Measurements from ENCODE around the gene SLC6A19. TPM values are rescaled to one million over a fixed set of nuclear protein-coding genes. Genes with fewer than 3 reads are reported as not detected.

The SLC6A19 gene
- total and polyA plus RNA-seq, 10 of the 15 experiments (the other 5 are each of a cell fraction or from before 2014, with no cell fraction given) = 0.01 to 0.03 TPM; not detected in 8

GRCh38 chr5:1172007-1172581 lies 29.3 kb upstream of the SLC6A19 start (continued):
- TF ChIP-seq MEF2A (IDR thresholded peaks at IDR 0.05; ENCODE audit: insufficient read depth, low read depth, low read length) (no peak), ZBTB11 (CRISPR knock-in tag; IDR thresholded peaks at IDR 0.05) (no peak), POLR2AphosphoS5 (IDR thresholded peaks at IDR 0.05; ENCODE audit: low read length) (no peak), ASH2L (IDR thresholded peaks at IDR 0.05; ENCODE audit: borderline replicate concordance, low read depth) (no peak), EP300 (IDR thresholded peaks at IDR 0.05; ENCODE audit: borderline replicate concordance in 1 of 2, control insufficient read depth in 1 of 2, low read depth in 2 of 2, low read length in 2 of 2) (no peak), SMAD1 (IDR thresholded peaks at IDR 0.05; ENCODE audit: low read depth, partially characterized antibody) (no peak), ELK1 (IDR thresholded peaks at IDR 0.05; ENCODE audit: low read depth, low read length) (no peak), IRF5 (IDR thresholded peaks at IDR 0.05; ENCODE audit: borderline replicate concordance) (no peak), E2F4 (IDR thresholded peaks at IDR 0.05; ENCODE audit: low read depth, low read length) (no peak)

Data from GM12878 (cell line).